ENCODE results near the gene H6PD. TPM values are rescaled to one million over a fixed set of nuclear protein-coding genes. Genes with fewer than 3 reads are reported as not detected.

H6PD gene
- total and polyA plus RNA-seq, 4 experiments from 2014 or later, result 5.5 to 18.8 (median 15.7) TPM

- DNase-seq, result no peak
- POLR2A ChIA-PET (ENCODE audit: partially characterized antibody), result interaction anchor here (0.6 to 1.7 kb wide), 7 partner anchors 9 to 220 kb away, joined by 3 to 14 read pairs (median 5); partner anchors contain the start of gene GPR157
- H3K27me3 ChIP-seq (ENCODE audit: insufficient read depth, low read length), result no peaks in the 10 kb centered on the region
- Mint-ChIP-seq H3K27ac (peak overlapping the region; percentile 81 to 95 (median 91)), H3K4me3 (peak overlapping the region; percentile 84 to 91 (median 86)), H3K36me3 (peaks cover 0 to 8% of the 10 kb centered on the region in 2 donors), H3K4me1 (peaks cover 29 to 55% (median 41%) of the 10 kb centered on the region in 4 donors), H3K9me3 (no peaks in the 10 kb centered on the region), H3K27me3 (no peaks in the 10 kb centered on the region)
- H3K27ac ChIP-seq (ENCODE audit: low read depth, low read length), result peak overlapping the region; percentile 79
- H3K4me3 ChIP-seq (ENCODE audit: low read length in 2 of 2), result peak overlapping the region; percentile 68 to 76
- intact Hi-C loops (cut with micrococcal nuclease), result no loop called here
- no peaks in the 10 kb centered on the region for H3K9me3 ChIP-seq (ENCODE audit: control insufficient read depth in 1 of 2, low read length in 2 of 2)
- H3K36me3 ChIP-seq (ENCODE audit: insufficient read depth, low read length), result no peaks in the 10 kb centered on the region
- H3K4me1 ChIP-seq (ENCODE audit: insufficient read depth, low read length), result peaks cover 38% of the 10 kb centered on the region
- CTCF ChIA-PET (ENCODE audit: partially characterized antibody), result interaction anchor here (0.6 to 1.2 kb wide), 4 partner anchors 9 to 113 kb away, joined by 3 to 7 read pairs (median 3); no protein-coding TSS in a partner anchor
Observed at GRCh38 chr1:9235096-9235459, 504 bp downstream of the H6PD start.

GRCh38 chr1:9235560-9235959, 986 bp downstream of the H6PD start:
- Mint-ChIP-seq H3K4me1 (peaks cover 32 to 60% (median 44%) of the 10 kb centered on the region in 4 donors), H3K27me3 (no peaks in the 10 kb centered on the region), H3K4me3 (peak overlapping the region; percentile 84 to 91 (median 86)), H3K36me3 (peaks cover 0 to 8% of the 10 kb centered on the region in 2 donors), H3K9me3 (no peaks in the 10 kb centered on the region), H3K27ac (peak overlapping the region; percentile 81 to 95 (median 91))
- CTCF ChIA-PET (ENCODE audit: partially characterized antibody), result interaction anchor here (0.6 to 1.0 kb wide), 2 partner anchors 8 to 93 kb away, joined by 3 read pairs; no protein-coding TSS in a partner anchor
- DNase-seq, result no peak
- Histone ChIP-seq H3K36me3 (ENCODE audit: insufficient read depth, low read length) (no peaks in the 10 kb centered on the region), H3K4me1 (ENCODE audit: insufficient read depth, low read length) (peaks cover 43% of the 10 kb centered on the region), H3K4me3 (ENCODE audit: low read length in 2 of 2) (peak overlapping the region in 1 of 2 donors; percentile 68), H3K27me3 (ENCODE audit: insufficient read depth, low read length) (no peaks in the 10 kb centered on the region), H3K27ac (ENCODE audit: low read depth, low read length) (peak overlapping the region; percentile 79), H3K9me3 (ENCODE audit: control insufficient read depth in 1 of 2, low read length in 2 of 2) (no peaks in the 10 kb centered on the region)
- POLR2A ChIA-PET (ENCODE audit: partially characterized antibody), result interaction anchor here (0.7 to 1.7 kb wide), 4 partner anchors 9 to 191 kb away, joined by 3 to 14 read pairs (median 4); partner anchors contain the start of gene GPR157
- intact Hi-C loops (cut with micrococcal nuclease), result no loop called here

GRCh38 chr1:9238134-9238533, 3.6 kb downstream of the H6PD start:
- Mint-ChIP-seq H3K27ac (no peak overlapping the region), H3K4me3 (peak overlapping the region in 3 of 8 donors; percentile 9 to 51 (median 39)), H3K27me3 (no peaks in the 10 kb centered on the region), H3K4me1 (peaks cover 33 to 62% (median 47%) of the 10 kb centered on the region in 4 donors), H3K36me3 (peaks cover 7 to 9% of the 10 kb centered on the region in 2 donors), H3K9me3 (no peaks in the 10 kb centered on the region)
- no peaks in the 10 kb centered on the region for H3K27me3 ChIP-seq (ENCODE audit: insufficient read depth, low read length)
- ChIA-PET CTCF (ENCODE audit: partially characterized antibody) (no interaction called here), POLR2A (ENCODE audit: partially characterized antibody) (no interaction called here)
- no peak for DNase-seq
- H3K4me3 ChIP-seq (ENCODE audit: low read length in 2 of 2), result no peak overlapping the region
- no peaks in the 10 kb centered on the region for H3K36me3 ChIP-seq (ENCODE audit: insufficient read depth, low read length)
- peaks cover 48% of the 10 kb centered on the region for H3K4me1 ChIP-seq (ENCODE audit: insufficient read depth, low read length)
- no peak overlapping the region for H3K27ac ChIP-seq (ENCODE audit: low read depth, low read length)
- no peaks in the 10 kb centered on the region for H3K9me3 ChIP-seq (ENCODE audit: control insufficient read depth in 1 of 2, low read length in 2 of 2)
- intact Hi-C loops (cut with micrococcal nuclease), result no loop called here

- CTCF ChIA-PET (ENCODE audit: partially characterized antibody), result no interaction called here
- H3K4me3 Mint-ChIP-seq, result peak overlapping the region in 4 of 8 donors; percentile 5 to 51 (median 24)
- peaks cover 33 to 62% (median 47%) of the 10 kb centered on the region in 4 donors for H3K4me1 Mint-ChIP-seq
Observed at GRCh38 chr1:9238550-9238949, 4.0 kb downstream of the H6PD start.

GRCh38 chr1:9239622-9240401, 5.2 kb downstream of the H6PD start:
- Histone ChIP-seq H3K4me3 (ENCODE audit: low read length in 2 of 2) (no peak overlapping the region), H3K4me1 (ENCODE audit: insufficient read depth, low read length) (peaks cover 53% of the 10 kb centered on the region), H3K9me3 (ENCODE audit: control insufficient read depth in 1 of 2, low read length in 2 of 2) (no peaks in the 10 kb centered on the region), H3K27me3 (ENCODE audit: insufficient read depth, low read length) (no peaks in the 10 kb centered on the region), H3K27ac (ENCODE audit: low read depth, low read length) (no peak overlapping the region), H3K36me3 (ENCODE audit: insufficient read depth, low read length) (no peaks in the 10 kb centered on the region)
- H3K9me3 Mint-ChIP-seq, result no peaks in the 10 kb centered on the region
- peak overlapping the region; percentile 2 to 87 (median 71) for H3K4me3 Mint-ChIP-seq
- H3K4me1 Mint-ChIP-seq, result peaks cover 37 to 65% (median 49%) of the 10 kb centered on the region in 4 donors
- intact Hi-C loops (cut with micrococcal nuclease), result no loop called here
- H3K27me3 Mint-ChIP-seq, result no peaks in the 10 kb centered on the region
- H3K27ac Mint-ChIP-seq, result peak overlapping the region in 6 of 7 donors; percentile 1 to 89 (median 46)
- peaks cover 5 to 7% of the 10 kb centered on the region in 2 donors for H3K36me3 Mint-ChIP-seq
- ChIA-PET POLR2A (ENCODE audit: partially characterized antibody) (interaction anchor here (1.0 kb wide), 1 partner anchor 8 kb away, joined by 3 read pairs; no protein-coding TSS in a partner anchor), CTCF (ENCODE audit: partially characterized antibody) (no interaction called here)
- peak; percentile 27 to 64 (median 42) for DNase-seq

More at GRCh38 chr1:9238550-9238949, 4.0 kb downstream of the H6PD start:
- H3K27me3 Mint-ChIP-seq, result no peaks in the 10 kb centered on the region
- no peak overlapping the region for H3K27ac Mint-ChIP-seq
- H3K9me3 ChIP-seq (ENCODE audit: control insufficient read depth in 1 of 2, low read length in 2 of 2), result no peaks in the 10 kb centered on the region
- H3K36me3 Mint-ChIP-seq, result peaks cover 7 to 9% of the 10 kb centered on the region in 2 donors
- no peaks in the 10 kb centered on the region for H3K36me3 ChIP-seq (ENCODE audit: insufficient read depth, low read length)
- no peak overlapping the region for H3K4me3 ChIP-seq (ENCODE audit: low read length in 2 of 2)
- H3K9me3 Mint-ChIP-seq, result no peaks in the 10 kb centered on the region
- H3K4me1 ChIP-seq (ENCODE audit: insufficient read depth, low read length), result peaks cover 48% of the 10 kb centered on the region
- H3K27me3 ChIP-seq (ENCODE audit: insufficient read depth, low read length), result no peaks in the 10 kb centered on the region
- DNase-seq, result no peak
- POLR2A ChIA-PET (ENCODE audit: partially characterized antibody), result no interaction called here
- intact Hi-C loops (cut with micrococcal nuclease), result no loop called here
- no peak overlapping the region for H3K27ac ChIP-seq (ENCODE audit: low read depth, low read length)

DNA sequence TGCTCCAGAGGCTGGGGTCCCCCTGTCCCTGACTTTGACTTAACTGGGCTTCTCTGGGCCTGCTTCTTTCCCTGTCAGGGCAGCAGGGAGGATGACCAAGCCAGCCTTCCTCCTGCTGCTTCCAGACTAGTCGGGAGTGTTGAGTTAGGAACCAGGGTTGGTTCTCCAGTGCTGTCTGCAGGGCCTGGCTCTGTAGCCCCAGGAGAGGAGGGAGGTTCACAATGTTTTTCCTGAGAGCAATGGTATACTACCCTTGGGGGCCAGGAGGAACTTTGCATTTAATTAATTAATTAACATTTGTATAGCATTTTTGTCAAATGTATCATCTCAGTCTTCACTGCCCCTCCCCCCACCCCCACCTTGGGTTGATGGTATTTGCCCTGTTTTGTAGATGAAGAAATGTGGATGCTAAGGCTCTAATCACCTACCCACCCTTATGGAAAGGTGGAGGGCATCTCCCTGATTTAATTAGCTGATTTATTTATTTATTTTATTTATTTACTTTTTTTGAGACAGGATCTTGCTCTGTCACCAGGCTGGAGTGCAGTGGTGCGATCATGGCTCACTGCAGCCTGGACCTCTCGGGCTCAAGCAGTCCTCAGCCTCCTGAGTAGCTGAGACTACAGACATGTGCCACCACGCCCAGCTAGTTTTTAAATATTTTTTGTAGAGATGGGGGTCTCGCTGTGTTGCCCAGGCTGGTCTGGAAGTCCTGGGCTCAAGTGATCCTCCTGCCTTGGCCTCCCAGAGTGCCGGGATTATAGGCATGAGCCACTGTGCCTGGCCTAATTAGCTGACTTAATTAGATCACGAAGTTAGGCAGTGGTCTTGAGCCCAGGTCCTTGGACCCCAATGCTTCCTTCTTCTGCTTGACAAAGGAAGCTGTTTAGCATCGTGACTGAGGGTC, 6.6 kb downstream of the H6PD start:
- Mint-ChIP-seq H3K4me1 (peaks cover 36 to 58% (median 49%) of the 10 kb centered on the region in 4 donors), H3K4me3 (no peak overlapping the region), H3K9me3 (no peaks in the 10 kb centered on the region), H3K36me3 (peaks cover 5 to 7% of the 10 kb centered on the region in 2 donors), H3K27ac (no peak overlapping the region), H3K27me3 (no peaks in the 10 kb centered on the region)
- Histone ChIP-seq H3K27ac (ENCODE audit: low read depth, low read length) (no peak overlapping the region), H3K36me3 (ENCODE audit: insufficient read depth, low read length) (no peaks in the 10 kb centered on the region), H3K4me3 (ENCODE audit: low read length in 2 of 2) (no peak overlapping the region), H3K27me3 (ENCODE audit: insufficient read depth, low read length) (no peaks in the 10 kb centered on the region), H3K4me1 (ENCODE audit: insufficient read depth, low read length) (peaks cover 42% of the 10 kb centered on the region), H3K9me3 (ENCODE audit: control insufficient read depth in 1 of 2, low read length in 2 of 2) (no peaks in the 10 kb centered on the region)
- CTCF ChIA-PET (ENCODE audit: partially characterized antibody), result interaction anchor here (1.1 kb wide), 1 partner anchor 249 kb away, joined by 3 read pairs; no protein-coding TSS in a partner anchor
- POLR2A ChIA-PET (ENCODE audit: partially characterized antibody), result no interaction called here
- intact Hi-C loops (cut with micrococcal nuclease), result no loop called here
- no peak for DNase-seq

All from CD4-positive, alpha-beta memory T cell (primary cell).